Stimulated activated CD4-positive, alpha-beta T cell treated with anti-CD3 and anti-CD28 coated beads, Interleukin-4, amount 100 ng/mL, for 4 hours (primary cell): ENCODE data around the gene CCDC68.

Experiments used
- DNase-seq, 2 experiments: peaks; one replicate each; pipeline ENCODE4 v3.0.0-alpha.2; 2020

Gene CCDC68

GRCh38 chr18:54914816-54915215 lies 44.4 kb downstream of the CCDC68 start:
- no peak for DNase-seq

DNA sequence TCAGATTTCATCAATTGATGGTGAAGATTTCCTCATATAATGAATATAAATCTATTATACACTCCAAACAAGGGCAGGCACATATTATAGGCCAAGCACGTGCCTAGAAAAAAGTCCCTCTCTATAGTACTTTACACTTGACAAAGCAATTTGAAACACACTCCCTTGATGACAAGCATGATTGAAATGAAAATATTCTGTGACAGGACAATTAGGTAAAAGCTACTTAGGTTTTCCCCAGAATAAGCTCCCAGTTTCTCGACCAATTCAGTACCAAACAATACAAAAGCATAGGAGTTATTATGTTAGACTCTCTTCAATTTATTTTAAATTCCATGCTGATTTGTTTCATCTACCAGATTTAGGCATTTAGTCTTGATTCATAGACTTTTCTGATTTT lies 47.7 kb downstream of the CCDC68 start:
- no peak for DNase-seq

- DNase-seq: no peak
These were observed 48.9 kb downstream of the CCDC68 start for GRCh38 chr18:54910161-54910919.

DNA sequence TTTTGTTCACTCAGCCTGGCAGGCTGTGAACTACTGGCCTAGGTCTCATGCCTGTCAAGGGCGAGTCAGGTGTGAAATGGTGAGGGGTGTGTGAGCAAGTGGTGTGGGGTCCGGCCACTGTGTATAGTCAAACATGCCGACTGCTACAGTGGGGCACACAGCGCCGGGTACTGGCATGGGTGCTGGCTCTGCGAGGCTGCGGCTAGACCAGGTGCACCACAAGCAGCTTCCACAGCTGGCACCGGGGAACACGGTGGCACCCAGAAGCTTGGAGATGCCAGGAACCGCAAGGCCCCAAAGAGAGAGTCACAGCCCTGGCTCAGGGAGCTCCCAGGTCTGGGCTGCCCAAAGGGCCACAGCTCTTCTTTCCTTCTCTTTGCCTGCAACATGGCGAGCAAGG lies 49.7 kb downstream of the CCDC68 start:
- no peak for DNase-seq

DNA sequence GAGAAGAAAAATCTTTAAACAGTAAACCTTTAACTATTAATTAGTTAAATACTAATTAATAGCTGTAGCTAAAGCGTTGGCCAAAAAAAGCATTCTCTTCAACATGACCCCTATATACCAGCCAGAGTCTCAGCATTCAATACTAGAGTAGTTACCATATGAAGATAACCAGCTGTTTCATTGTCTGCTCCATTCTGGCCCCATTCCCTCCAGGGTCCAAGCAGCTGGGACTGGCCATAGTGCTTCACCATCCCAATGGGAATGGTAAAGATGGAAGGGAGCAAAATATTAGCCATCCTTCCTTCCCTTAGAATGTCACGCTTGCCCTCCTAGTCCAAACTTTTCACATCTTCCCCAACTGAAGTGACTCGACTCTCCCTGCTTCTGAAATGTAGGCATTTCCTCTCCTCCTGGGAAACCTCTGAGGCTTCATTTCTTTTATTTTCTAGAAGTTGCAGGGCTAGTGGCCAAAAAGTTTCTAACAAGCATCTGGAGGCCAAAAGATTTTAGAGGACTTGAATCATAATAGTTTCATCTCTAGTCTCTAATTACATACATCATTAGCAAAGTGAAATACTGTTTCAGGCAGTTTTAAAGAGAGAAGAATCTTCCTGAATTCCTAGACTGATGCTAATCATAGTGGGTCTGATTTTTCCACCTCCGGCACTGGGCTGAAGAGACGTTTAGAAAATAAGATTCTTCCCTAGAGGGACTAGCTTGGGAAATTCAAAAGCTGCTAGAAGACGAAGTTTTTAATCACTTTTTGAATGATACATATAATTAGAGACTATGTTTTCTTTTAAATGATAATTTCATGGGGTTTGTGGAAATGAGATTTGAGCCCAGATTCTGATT lies 52.7 kb downstream of the CCDC68 start:
- DNase-seq: no peak

DNA sequence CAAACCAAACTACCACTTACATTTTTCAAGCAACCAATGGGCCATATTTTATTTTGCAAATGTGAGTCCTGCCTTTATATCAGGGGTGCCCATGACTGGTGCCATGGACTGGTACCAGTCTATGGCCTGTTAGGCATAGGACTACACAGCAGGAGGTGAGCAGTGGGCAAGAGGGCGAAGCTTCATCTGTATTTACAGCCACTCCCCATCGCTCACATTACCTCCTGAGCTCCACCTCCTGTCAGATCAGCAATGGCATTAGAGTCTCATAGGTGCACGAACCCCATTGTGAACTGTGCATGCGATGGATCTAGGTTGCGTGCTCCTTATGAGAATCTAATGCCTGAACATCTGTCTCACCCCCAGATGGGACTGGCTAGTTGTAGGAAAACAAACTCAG lies 53.6 kb downstream of the CCDC68 start:
- no peak for DNase-seq

- DNase-seq: no peak
These were observed 54.7 kb downstream of the CCDC68 start for GRCh38 chr18:54904581-54904980.

DNA sequence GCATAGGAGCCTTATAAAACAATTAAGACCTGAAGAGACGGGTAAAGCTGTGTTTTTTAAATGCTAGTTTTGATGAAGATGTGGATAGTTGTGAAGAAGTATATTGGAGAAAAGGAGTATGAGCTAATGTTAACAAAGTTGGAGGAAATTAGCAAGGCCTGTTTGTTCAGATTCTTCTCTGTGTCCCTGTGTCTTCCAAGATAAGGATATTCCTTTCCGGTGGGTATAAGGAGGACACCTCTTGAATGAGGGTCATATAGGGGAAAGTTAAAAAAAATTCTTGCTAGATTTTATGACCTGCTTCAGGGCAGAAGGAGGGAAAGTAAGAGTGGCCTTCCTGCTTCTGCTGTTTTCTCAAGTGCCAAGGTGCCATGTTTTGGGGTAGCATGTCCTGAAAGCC lies 59.0 kb downstream of the CCDC68 start:
- no peak for DNase-seq

GRCh38 chr18:54899500-54899899 lies 59.8 kb downstream of the CCDC68 start:
- DNase-seq: no peak

DNA sequence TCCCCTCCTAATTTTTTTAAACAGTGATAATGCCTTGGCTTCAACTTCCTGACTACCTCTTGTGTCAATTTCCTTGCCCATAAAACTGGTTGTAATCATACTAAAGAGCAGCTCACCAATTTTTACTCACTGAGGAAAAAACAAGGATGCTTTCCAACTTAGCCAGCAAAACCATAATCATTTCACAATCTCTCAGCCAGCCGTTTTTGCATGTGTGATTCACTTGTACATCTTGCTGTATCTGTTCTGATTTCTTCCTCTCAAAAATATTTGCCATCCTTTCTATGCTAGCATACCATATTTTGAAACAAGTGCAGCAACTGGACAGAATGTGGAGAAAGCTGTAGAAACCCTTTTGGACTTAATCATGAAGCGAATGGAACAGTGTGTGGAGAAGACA lies 70.3 kb downstream of the CCDC68 start:
- DNase-seq: no peak

DNA sequence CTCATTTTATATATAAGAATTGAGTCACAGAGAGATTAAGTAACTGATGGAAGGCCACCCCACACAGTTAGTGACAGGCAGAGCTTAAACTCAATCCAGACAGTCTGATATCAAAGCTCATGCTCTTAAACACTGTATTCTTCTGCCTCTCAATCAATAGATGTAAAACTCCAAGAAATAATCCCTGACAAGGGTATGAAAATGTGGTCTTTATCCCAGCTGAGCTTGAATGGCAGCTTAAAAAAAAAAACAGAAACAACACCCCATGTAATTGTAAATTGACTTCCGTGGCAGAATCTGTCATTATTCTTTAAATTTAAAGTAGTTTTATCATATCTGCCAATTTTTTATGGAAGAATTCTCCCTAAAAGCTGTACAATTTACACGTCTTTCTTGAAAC lies 70.9 kb downstream of the CCDC68 start:
- no peak for DNase-seq

- no peak for DNase-seq
These were observed 75.3 kb downstream of the CCDC68 start for GRCh38 chr18:54883816-54884604.

- no peak for DNase-seq
These were observed 76.9 kb downstream of the CCDC68 start for GRCh38 chr18:54882318-54882717.

- DNase-seq: no peak
These were observed 78.0 kb downstream of the CCDC68 start for GRCh38 chr18:54881229-54881768.

DNA sequence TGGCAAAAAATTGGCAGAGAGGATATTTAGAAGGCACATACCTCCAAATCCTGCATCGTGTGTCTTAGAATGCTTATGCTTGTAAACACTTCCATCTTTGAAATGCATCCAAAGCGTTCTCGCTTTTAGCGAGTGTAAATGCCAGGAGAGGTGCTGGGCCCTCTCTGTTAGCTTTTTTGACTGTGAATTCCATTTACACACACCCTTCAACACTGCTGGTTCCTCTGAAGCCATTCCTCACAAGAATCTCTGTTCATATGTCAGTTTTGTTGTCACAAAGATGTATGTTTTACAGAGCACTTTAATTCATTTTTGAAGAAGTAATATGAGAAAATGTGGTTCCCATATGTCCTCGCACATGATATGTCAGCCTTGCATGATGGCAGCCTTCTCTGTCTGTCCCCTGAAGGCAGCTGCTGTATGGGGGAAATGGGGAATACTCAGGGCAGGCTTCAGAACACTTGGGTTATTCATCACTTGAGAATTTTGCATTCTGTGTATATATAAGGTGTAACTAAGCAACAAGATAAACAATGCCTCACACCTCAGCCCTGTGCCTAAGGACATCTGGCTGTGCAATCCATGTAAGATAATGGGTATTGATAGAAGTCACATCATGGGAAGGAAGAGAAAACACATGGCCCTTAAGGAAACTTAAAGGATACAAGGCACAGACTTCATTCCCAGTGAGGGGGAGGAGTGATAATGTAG lies 78.7 kb downstream of the CCDC68 start:
- no peak for DNase-seq

DNA sequence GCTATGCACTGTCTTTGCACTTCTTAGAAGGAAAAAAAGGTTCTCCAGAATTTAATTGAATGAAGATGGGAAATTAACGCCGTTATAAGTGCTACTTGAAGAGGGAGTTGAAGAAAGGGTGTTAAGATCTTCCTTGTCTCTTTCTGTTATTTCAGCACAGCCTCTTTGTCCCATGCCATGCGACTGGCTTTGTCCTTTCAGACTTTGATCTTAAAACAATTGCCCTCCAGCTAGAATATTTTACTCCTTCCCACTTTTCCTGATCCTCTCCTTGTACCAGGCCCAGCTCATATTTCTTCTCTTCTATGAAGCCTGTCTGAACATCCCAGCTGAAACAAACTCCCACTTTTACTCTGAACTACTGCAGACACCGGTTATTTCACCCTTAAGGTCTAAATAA lies 79.6 kb downstream of the CCDC68 start:
- no peak for DNase-seq

GRCh38 chr18:54878659-54879358 lies 80.5 kb downstream of the CCDC68 start:
- no peak for DNase-seq

DNA sequence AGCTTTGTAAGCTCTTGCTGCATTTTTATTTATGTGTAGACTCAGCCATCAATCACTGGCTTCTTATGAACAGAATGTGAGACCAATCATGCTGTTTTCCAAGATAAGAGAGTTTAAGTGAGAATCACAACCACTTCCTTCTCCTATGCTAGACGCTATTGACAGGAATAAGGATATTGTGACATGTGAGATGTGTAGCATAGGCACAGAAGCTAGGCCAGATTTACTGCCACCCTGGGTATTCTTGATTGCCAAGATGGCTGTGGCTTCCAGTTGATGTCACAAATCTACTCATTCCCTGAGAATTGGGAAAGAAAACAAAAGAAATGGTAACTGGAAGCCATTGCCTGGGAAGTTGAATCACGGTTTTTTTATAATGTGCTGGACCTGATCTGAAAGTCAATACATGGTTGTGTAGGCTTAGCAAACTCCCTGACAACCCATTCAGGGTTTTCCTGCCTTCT lies 81.1 kb downstream of the CCDC68 start:
- no peak for DNase-seq

- DNase-seq: no peak
These were observed 82.2 kb downstream of the CCDC68 start for GRCh38 chr18:54877076-54877475.

GRCh38 chr18:54875063-54875462 lies 84.2 kb downstream of the CCDC68 start:
- no peak for DNase-seq

- DNase-seq: no peak
These were observed 85.4 kb downstream of the CCDC68 start for GRCh38 chr18:54873884-54874255.

DNA sequence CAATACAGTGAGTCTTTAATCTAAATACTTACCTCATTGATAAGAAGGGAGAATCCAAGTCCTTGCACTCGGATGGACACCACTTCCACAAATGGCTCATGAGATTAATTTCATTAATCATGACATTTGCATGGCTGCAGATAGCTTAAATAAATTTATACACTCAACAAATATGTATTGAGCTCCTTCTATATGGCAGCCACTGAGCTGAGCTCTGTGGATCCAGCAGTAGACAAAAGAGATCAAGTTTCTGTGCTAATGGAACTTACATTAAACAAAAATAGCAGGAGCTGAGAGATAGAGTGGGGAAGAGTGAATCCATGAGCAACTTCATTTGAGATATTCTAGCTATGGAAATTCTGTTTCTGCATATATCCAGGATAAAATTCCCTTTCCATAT lies 86.6 kb downstream of the CCDC68 start:
- DNase-seq: no peak
